Tibial nerve (tissue), 4 donors: ENCODE data around the gene PLA2G4A. TPM values are rescaled to one million over a fixed set of nuclear protein-coding genes. Genes with fewer than 3 reads are reported as not detected.

Experiments
- DNase-seq, 2 donors: peaks; one replicate each; pipeline ENCODE4 v3.0.0-alpha.2; 2019; ENCODE audit warnings: low spot score in 2 of 2
- H3K27ac ChIP-seq, 4 donors: fragments of 200-600 bp; sonication (generic) in 3 of 4; one replicate each; pipeline ENCODE4 v1.5.1; 2017 to 2019; ENCODE audit warnings: mild to moderate bottlenecking in 1 of 4
- H3K27me3 ChIP-seq, 2 donors: fragments of 200-600 bp; sonication (generic) in 1 of 2; one replicate each; pipeline versions ENCODE4 v1.5.1 to v1.6.0; 2017 to 2019
- H3K36me3 ChIP-seq, 3 donors: fragments of 200-600 bp; sonication (generic); one replicate each; pipeline ENCODE4 v1.5.1; 2018 to 2019
- H3K4me1 ChIP-seq, 4 donors: fragments of 200-600 bp; sonication (generic) in 3 of 4; one replicate each; pipeline ENCODE4 v1.5.1; 2017 to 2019
- H3K4me3 ChIP-seq, 4 donors: fragments of 200-600 bp; sonication (generic) in 3 of 4; one replicate each; pipeline ENCODE4 v1.5.1; 2017 to 2019; ENCODE audit warnings: mild to moderate bottlenecking in 1 of 4, moderate library complexity in 1 of 4
- H3K9me3 ChIP-seq, 4 donors: fragments of 200-600 bp; sonication (generic) in 3 of 4; one replicate each; pipeline ENCODE4 v1.5.1; 2017 to 2019
- CTCF ChIP-seq, 5 experiments: fragments of 200-600 bp in 3 of 5; fragments of 450-650 bp in 2 of 5; sonication (generic) in 3 of 5; IDR thresholded peaks; one replicate each; pipeline ENCODE4 v1.5.1; 2016 to 2019; ENCODE audit warnings: antibody characterized with exemption in 5 of 5, mild to moderate bottlenecking in 3 of 5, moderate library complexity in 2 of 5
- EP300 ChIP-seq, 2 donors: sonication (generic); formaldehyde crosslinking; IDR thresholded peaks; one replicate each; pipeline ENCODE4 v1.6.1; 2017; ENCODE audit warnings: antibody characterized with exemption in 2 of 2, mild to moderate bottlenecking in 1 of 2
- POLR2A ChIP-seq, 2 donors: fragments of 450-650 bp; IDR thresholded peaks; one replicate each; pipeline ENCODE4 v1.6.1; 2017; ENCODE audit warnings: antibody characterized with exemption in 2 of 2, mild to moderate bottlenecking in 2 of 2, moderate library complexity in 2 of 2
- WGBS, 2 donors: methylation state at CpG; one replicate each; pipeline ENCODE4 v1.1.5; 2018; 5-methylcytosine and 5-hydroxymethylcytosine counted together
- total RNA-seq, 4 donors: library from RNA; depleted of rRNA; stranded (reverse); fragments of >200 nt; gene quantifications; one replicate each; pipeline ENCODE4 v1.1.0, GENCODE V29; 2016

The PLA2G4A gene
- total RNA-seq, 4 donors from 2014 or later: 3.7 to 7.2 (median 6.3) TPM

- 51 to 64% methylated on average over 4 of the region's 4 CpGs for WGBS, 2 donors
These were observed 16.2 kb upstream of the PLA2G4A start for GRCh38 chr1:186812570-186812969.

GRCh38 chr1:186813420-186813819, 15.3 kb upstream of the PLA2G4A start:
- Histone ChIP-seq H3K9me3 (no peaks in the 10 kb centered on the region), H3K4me1 (no peaks in the 10 kb centered on the region), H3K36me3 (no peaks in the 10 kb centered on the region), H3K27ac (no peak overlapping the region), H3K4me3 (no peak overlapping the region), H3K27me3 (no peaks in the 10 kb centered on the region)
- DNase-seq: no peak
- WGBS, 2 donors: 50 to 60% methylated on average over 2 of the region's 2 CpGs
- TF ChIP-seq CTCF (IDR thresholded peaks at IDR 0.05) (no peak), EP300 (IDR thresholded peaks at IDR 0.05) (no peak), POLR2A (IDR thresholded peaks at IDR 0.05) (no peak)

More at GRCh38 chr1:186812570-186812969, 16.2 kb upstream of the PLA2G4A start:
- TF ChIP-seq EP300 (IDR thresholded peaks at IDR 0.05): no peak
- TF ChIP-seq POLR2A (IDR thresholded peaks at IDR 0.05): no peak
- no peak for TF ChIP-seq CTCF (IDR thresholded peaks at IDR 0.05)
- no peak overlapping the region for H3K4me3 ChIP-seq
- DNase-seq: no peak
- no peaks in the 10 kb centered on the region for H3K9me3 ChIP-seq
- H3K27ac ChIP-seq: no peak overlapping the region
- no peaks in the 10 kb centered on the region for H3K27me3 ChIP-seq
- H3K4me1 ChIP-seq: no peaks in the 10 kb centered on the region
- H3K36me3 ChIP-seq: no peaks in the 10 kb centered on the region

GRCh38 chr1:186819126-186819525, 9.6 kb upstream of the PLA2G4A start:
- TF ChIP-seq POLR2A (IDR thresholded peaks at IDR 0.05) (no peak), EP300 (IDR thresholded peaks at IDR 0.05) (peak in 1 of 2 donors; percentile 26)
- H3K9me3 ChIP-seq: no peaks in the 10 kb centered on the region
- H3K4me1 ChIP-seq: peaks cover 0 to 5% (median 0%) of the 10 kb centered on the region in 4 donors
- WGBS, 2 donors: 36 to 44% methylated on average over 3 of the region's 3 CpGs
- H3K36me3 ChIP-seq: no peaks in the 10 kb centered on the region
- H3K27me3 ChIP-seq: no peaks in the 10 kb centered on the region
- H3K4me3 ChIP-seq: no peak overlapping the region
- no peak for DNase-seq
- H3K27ac ChIP-seq: peak overlapping the region in 1 of 4 donors; percentile 11

- Histone ChIP-seq H3K27me3 (no peaks in the 10 kb centered on the region), H3K27ac (peak overlapping the region in 2 of 4 donors; percentile 11 to 31), H3K9me3 (no peaks in the 10 kb centered on the region), H3K4me3 (no peak overlapping the region), H3K36me3 (no peaks in the 10 kb centered on the region), H3K4me1 (peaks cover 0 to 5% (median 0%) of the 10 kb centered on the region in 4 donors)
- no peak for DNase-seq
- TF ChIP-seq POLR2A (IDR thresholded peaks at IDR 0.05) (no peak), EP300 (IDR thresholded peaks at IDR 0.05) (no peak), CTCF (IDR thresholded peaks at IDR 0.05) (no peak)
- 57 to 60% methylated on average over 2 of the region's 2 CpGs for WGBS, 2 donors
These were observed 9.2 kb upstream of the PLA2G4A start for GRCh38 chr1:186819563-186819962.

- Histone ChIP-seq H3K27me3 (no peaks in the 10 kb centered on the region), H3K9me3 (no peaks in the 10 kb centered on the region), H3K27ac (peak overlapping the region in 2 of 4 donors; percentile 8 to 79), H3K36me3 (no peaks in the 10 kb centered on the region), H3K4me3 (peak overlapping the region in 3 of 4 donors; percentile 40 to 61 (median 59)), H3K4me1 (peaks cover 0 to 8% (median 0%) of the 10 kb centered on the region in 4 donors)
- no peak for DNase-seq
- TF ChIP-seq EP300 (IDR thresholded peaks at IDR 0.05) (no peak), CTCF (IDR thresholded peaks at IDR 0.05) (no peak)
- WGBS, 2 donors: 75 to 80% methylated on average over 14 of the region's 14 CpGs
These were observed 1.2 kb downstream of the PLA2G4A start for GRCh38 chr1:186829686-186830587.
